OCI-LY7 (cell line): ENCODE measurements around the gene RPH3AL.

Experiments
- CTCF ChIP-seq: fragments of 200-600 bp; sonication (generic); conservative IDR thresholded peaks from 2 replicates; pipeline ENCODE4 v1.5.1; 2014; ENCODE audit warnings: mild to moderate bottlenecking, antibody characterized with exemption, low read length, moderate library complexity, mixed read lengths
- EZH2phosphoT487 ChIP-seq: fragments of 200-600 bp; sonication (generic); IDR thresholded peaks from 2 replicates; pipeline ENCODE4 v1.6.1; 2018; ENCODE audit warnings: low read depth, borderline replicate concordance, mild to moderate bottlenecking, mixed run types, antibody characterized with exemption, low read length, moderate library complexity, mixed read lengths

- TF ChIP-seq CTCF (no peak), EZH2phosphoT487 (no peak)
These were observed 132.9 kb downstream of the RPH3AL start for GRCh38 chr17:219696-220095.
